GM19328 (cell line): Measurements from ENCODE around the gene INO80C.
A peak's percentile ranks its signal among the peaks of the same experiment; 100 is the strongest.
"Not testable (repeated sequence)": the region's sequence is repeated elsewhere in the genome, so short reads cannot be mapped to it uniquely, and the experiment has no call there.

ENCODE experiments used
- ATAC-seq: cut with Tn5 transposase; IDR thresholded peaks from one replicate; pipeline ENCODE4 v1.9.1; 2021; ENCODE audit warnings: mild to moderate bottlenecking, moderate library complexity; ENCODE audit not compliant: unreplicated experiment

Gene INO80C

GRCh38 chr18:35489913-35490490 is 7.8 kb downstream of the INO80C start:
- no peak for ATAC-seq

GRCh38 chr18:35489281-35489680 is 8.5 kb downstream of the INO80C start:
- ATAC-seq, result not testable (repeated sequence)

DNA sequence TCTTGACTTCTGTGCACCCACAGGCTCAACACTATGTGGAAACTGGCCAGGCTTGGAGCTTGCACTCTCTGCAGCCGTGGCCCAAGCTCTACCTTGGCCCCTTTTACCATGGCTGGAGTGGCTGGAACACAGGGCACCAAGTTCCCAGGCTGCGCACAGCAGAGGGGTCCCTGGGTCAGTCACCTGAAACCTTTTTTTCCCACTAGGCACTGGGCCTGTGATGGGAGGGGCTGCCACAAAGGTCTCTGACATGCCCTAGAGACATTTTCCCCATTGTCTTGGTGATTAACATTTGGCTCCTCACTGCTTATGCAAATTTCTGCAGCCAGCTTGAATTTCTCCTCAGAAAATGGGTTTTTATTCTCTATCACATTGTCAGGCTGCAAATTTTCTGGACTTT is 9.4 kb downstream of the INO80C start:
- ATAC-seq, result not testable (repeated sequence)

- ATAC-seq, result not testable (repeated sequence)
Observed at GRCh38 chr18:35487525-35487924, 10.2 kb downstream of the INO80C start.

DNA sequence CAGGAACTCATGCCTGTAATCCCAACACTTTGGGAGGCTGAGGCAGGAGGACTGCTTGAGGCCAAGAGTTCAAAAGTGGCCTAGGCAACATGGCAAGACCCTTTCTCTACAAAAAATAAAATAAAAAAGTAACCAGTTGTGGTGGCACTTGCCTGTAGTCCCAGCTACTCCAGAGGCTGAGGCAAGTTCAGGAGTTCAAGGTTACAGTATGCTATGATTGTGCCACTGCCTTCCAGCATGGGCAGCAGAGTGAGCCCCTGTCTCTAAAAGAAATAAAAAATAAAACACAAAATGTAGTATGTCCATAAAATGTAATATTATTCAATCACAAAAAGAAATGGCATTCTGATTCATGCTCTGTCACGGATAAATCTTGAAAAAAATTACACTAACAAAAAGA is 11.9 kb downstream of the INO80C start:
- ATAC-seq, result no peak

DNA sequence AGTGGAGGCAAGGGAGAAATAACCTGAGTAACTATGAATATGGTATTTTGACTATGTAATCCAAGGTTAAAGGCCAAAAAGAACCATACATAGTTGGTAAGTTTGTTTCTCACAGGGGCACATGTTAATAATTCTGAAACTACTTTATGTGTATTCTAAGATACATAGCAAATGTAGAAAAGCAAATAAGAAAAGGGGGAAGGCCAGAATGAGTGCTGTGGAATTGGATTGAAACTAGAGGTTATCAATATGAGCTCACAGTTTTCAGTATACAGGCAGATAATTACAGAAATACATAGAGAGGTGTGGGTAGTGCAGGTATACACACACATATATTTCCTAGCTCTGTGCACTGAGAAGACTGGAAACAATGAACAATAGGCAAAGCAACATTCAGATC is 13.7 kb downstream of the INO80C start:
- ATAC-seq, result no peak

- no peak for ATAC-seq
Observed at GRCh38 chr18:35481960-35482366, 15.8 kb downstream of the INO80C start.

- no peak for ATAC-seq
Observed at GRCh38 chr18:35479911-35480586, 17.7 kb downstream of the INO80C start.

- ATAC-seq, result no peak
Observed at GRCh38 chr18:35478520-35479435, 19.0 kb downstream of the INO80C start.

GRCh38 chr18:35477974-35478373 is 19.8 kb downstream of the INO80C start:
- no peak for ATAC-seq

- no peak for ATAC-seq
Observed at GRCh38 chr18:35477497-35477896, 20.3 kb downstream of the INO80C start.

DNA sequence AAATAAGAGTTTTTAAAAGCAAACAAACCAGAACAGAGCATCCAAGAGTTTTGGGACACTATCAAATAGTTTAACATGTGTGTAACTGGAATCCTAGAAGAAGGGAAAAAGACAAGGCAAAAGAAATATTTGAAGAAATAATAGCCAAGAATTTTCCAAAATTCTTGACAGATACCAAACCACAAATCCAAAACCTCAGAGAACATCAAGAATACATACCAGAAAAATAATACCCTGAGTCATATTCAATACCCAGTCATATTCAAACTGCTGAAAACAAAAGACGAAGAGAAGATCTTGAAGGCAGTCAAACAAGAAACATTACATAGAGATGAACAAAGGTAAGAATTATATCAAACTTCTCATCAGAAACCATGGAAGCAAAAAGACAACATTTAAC is 22.9 kb downstream of the INO80C start:
- ATAC-seq, result no peak

GRCh38 chr18:35473562-35473961 is 24.2 kb downstream of the INO80C start:
- ATAC-seq, result no peak

- ATAC-seq, result no peak
Observed at GRCh38 chr18:35470435-35470834, 27.3 kb downstream of the INO80C start.

GRCh38 chr18:35469725-35470124 is 28.0 kb downstream of the INO80C start:
- no peak for ATAC-seq

- no peak for ATAC-seq
Observed at GRCh38 chr18:35468711-35469110, 29.0 kb downstream of the INO80C start.

DNA sequence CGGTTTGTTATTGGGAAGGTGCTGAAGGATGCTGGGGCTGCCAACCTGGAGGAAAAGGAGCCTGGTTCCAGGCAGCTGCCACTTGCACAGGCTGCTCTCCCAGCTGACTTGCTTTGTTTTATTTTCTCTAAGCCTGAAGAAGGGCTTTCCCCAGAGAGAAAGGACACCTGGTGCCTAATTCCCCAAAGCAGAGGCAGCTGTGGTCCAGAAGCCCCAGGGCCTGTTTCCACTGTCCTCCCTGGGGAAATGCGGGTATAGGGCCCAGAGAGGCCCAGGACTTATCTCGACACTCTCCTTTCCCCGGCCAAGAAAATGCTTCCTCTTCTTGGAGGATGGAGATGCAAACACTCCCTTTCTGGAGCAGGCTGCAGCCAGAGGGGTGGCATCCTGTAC is 30.1 kb downstream of the INO80C start:
- no peak for ATAC-seq

- no peak for ATAC-seq
Observed at GRCh38 chr18:35466815-35467623, 30.7 kb downstream of the INO80C start.

GRCh38 chr18:35466334-35466733 is 31.4 kb downstream of the INO80C start:
- peak; percentile 41 for ATAC-seq

- no peak for ATAC-seq
Observed at GRCh38 chr18:35465329-35465728, 32.4 kb downstream of the INO80C start.

DNA sequence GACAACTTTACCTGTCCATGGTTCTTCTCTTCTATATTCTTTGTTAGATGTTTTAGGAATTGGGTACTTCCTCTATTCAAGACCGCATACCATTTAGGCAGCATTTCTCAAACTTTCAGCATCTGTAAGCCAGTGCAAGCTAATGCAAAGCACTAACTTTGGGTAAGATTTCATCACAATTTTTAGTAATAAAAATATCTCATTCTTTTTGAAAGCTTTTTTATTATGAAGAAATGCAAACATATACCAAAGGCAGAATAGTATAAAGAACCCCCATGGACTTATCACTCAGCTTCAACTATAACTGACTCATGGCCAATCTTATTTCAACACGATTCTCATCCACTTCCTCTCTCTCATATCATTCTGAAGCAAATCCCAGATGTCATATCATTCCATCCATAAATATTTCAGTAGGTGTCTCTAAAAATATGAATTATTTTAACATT is 32.9 kb downstream of the INO80C start:
- no peak for ATAC-seq
